Large intestine (tissue), 3 donors: ENCODE data around the gene TMEM43. TPM values are rescaled to one million over a fixed set of nuclear protein-coding genes. Genes with fewer than 3 reads are reported as not detected.

Experiments
- DNase-seq, 2 donors: peaks; one replicate each; pipeline versions ENCODE4 v3.0.0 to v3.0.0-alpha.2; 2013
- H3K27ac ChIP-seq: one replicate; pipeline ENCODE4 v1.5.1; 2013; ENCODE audit warnings: low read length
- H3K27me3 ChIP-seq: 2 replicates; pipeline ENCODE4 v1.6.1; 2013; ENCODE audit warnings: low read length; ENCODE audit not compliant: control insufficient read depth, insufficient read depth
- H3K36me3 ChIP-seq: 2 replicates; pipeline ENCODE4 v1.6.1; 2013; ENCODE audit warnings: low read length; ENCODE audit not compliant: control insufficient read depth, insufficient read depth
- H3K4me1 ChIP-seq: one replicate; pipeline ENCODE4 v1.6.1; 2013; ENCODE audit warnings: low read length; ENCODE audit not compliant: control insufficient read depth, insufficient read depth
- H3K4me3 ChIP-seq: one replicate; pipeline ENCODE4 v1.5.1; 2013; ENCODE audit warnings: low read length
- H3K9me3 ChIP-seq: one replicate; pipeline ENCODE4 v1.6.1; 2013; ENCODE audit warnings: mild to moderate bottlenecking, low read depth, low read length, moderate library complexity; ENCODE audit not compliant: control insufficient read depth
- WGBS: methylation state at CpG from one replicate; pipeline ENCODE4 v1.1.5; 2013; ENCODE audit warnings: low lambda C conversion rate; ENCODE audit not compliant: insufficient coverage; 5-methylcytosine and 5-hydroxymethylcytosine counted together
- polyA plus RNA-seq: library from polyadenylated mRNA; unstranded; fragments of 120-200 nt; gene quantifications from one replicate; pipeline ENCODE4 v1.2.1, GENCODE V29; 2013

The TMEM43 gene
- polyA plus RNA-seq, 1 donor: 39.4 TPM

GRCh38 chr3:14137445-14137844 is 12.6 kb downstream of the TMEM43 start:
- no peak overlapping the region for H3K27ac ChIP-seq

GRCh38 chr3:14138109-14138877 is 13.4 kb downstream of the TMEM43 start:
- Histone ChIP-seq H3K4me1 (peaks cover 5% of the 10 kb centered on the region), H3K27ac (no peak overlapping the region), H3K9me3 (no peaks in the 10 kb centered on the region), H3K4me3 (no peak overlapping the region), H3K36me3 (peaks cover 91% of the 10 kb centered on the region), H3K27me3 (no peaks in the 10 kb centered on the region)
- no CpG with 5 or more reads among the region's 16 CpGs for WGBS
- no peak for DNase-seq

More at GRCh38 chr3:14137445-14137844, 12.6 kb downstream of the TMEM43 start:
- WGBS: no CpG with 5 or more reads among the region's 3 CpGs
- Histone ChIP-seq H3K27me3 (no peaks in the 10 kb centered on the region), H3K4me3 (no peak overlapping the region), H3K9me3 (no peaks in the 10 kb centered on the region), H3K36me3 (peaks cover 89% of the 10 kb centered on the region), H3K4me1 (peaks cover 13% of the 10 kb centered on the region)
- no peak for DNase-seq

DNA sequence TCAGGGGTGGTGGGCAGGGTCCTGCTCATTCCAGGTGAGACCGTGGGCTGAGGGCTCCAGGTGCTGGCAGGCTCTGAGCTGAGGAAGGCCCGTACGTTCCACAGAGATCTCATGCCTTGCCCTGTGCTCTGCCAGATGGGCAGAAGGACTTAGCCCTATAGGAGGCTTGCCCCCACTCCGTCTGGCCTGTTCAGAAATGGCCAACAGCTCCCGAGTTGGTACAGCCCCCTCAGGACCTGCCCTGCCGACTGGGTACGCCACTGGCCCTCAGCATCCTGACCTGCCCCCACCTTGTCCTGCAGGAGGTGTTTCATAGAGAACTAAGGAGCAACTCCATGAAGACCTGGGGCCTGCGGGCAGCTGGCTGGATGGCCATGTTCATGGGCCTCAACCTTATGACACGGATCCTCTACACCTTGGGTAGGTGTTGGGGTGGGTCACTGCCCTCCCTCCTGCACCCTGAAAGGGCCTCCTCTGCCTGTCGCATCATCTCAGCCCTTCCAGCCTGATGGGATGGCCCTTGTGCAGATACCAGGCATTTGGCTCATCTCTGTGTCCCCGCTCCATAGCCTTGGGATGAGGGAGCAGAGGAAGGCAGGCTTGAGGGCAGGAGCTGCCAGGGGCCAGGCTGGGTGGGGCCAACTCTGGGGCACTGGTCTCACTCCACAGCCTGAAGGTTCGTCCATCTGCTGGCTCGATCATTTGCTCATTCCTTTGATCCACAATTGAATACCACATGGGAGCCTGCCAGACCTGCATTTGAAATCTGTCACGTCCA is 14.2 kb downstream of the TMEM43 start:
- Histone ChIP-seq H3K4me3 (no peak overlapping the region), H3K27me3 (no peaks in the 10 kb centered on the region), H3K36me3 (peaks cover 86% of the 10 kb centered on the region), H3K4me1 (peaks cover 5% of the 10 kb centered on the region), H3K27ac (no peak overlapping the region), H3K9me3 (no peaks in the 10 kb centered on the region)
- no CpG with 5 or more reads among the region's 14 CpGs for WGBS
- DNase-seq: no peak

DNA sequence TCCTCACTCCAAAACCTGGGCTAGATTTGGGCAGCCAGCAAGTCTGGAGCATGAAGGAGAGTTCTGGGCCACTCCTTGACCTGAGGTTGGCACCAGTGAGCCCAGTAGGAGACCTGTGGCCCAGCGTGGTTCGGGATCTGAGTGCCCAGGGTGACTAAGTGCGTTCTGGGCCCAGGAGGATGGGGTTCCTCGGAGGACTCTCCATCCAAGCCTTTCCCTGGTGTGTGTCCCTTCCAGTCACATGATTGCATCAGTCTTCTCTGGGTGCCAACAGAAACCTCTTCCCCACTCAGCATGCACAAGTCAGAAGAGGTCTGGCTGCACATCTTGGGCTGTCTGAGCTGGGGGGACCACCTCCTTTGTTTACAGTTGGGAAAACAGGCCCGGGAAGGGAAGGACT is 14.9 kb downstream of the TMEM43 start:
- no peaks in the 10 kb centered on the region for H3K27me3 ChIP-seq
- no CpG with 5 or more reads among the region's 5 CpGs for WGBS
- no peaks in the 10 kb centered on the region for H3K9me3 ChIP-seq
- peaks cover 79% of the 10 kb centered on the region for H3K36me3 ChIP-seq
- no peak overlapping the region for H3K27ac ChIP-seq
- no peak for DNase-seq
- H3K4me1 ChIP-seq: peaks cover 10% of the 10 kb centered on the region
- H3K4me3 ChIP-seq: no peak overlapping the region

GRCh38 chr3:14140668-14141067 is 15.8 kb downstream of the TMEM43 start:
- Histone ChIP-seq H3K27ac (no peak overlapping the region), H3K9me3 (no peaks in the 10 kb centered on the region), H3K4me3 (no peak overlapping the region), H3K36me3 (peaks cover 75% of the 10 kb centered on the region), H3K4me1 (peaks cover 19% of the 10 kb centered on the region), H3K27me3 (no peaks in the 10 kb centered on the region)
- DNase-seq: no peak
- WGBS: no CpG with 5 or more reads among the region's 2 CpGs

DNA sequence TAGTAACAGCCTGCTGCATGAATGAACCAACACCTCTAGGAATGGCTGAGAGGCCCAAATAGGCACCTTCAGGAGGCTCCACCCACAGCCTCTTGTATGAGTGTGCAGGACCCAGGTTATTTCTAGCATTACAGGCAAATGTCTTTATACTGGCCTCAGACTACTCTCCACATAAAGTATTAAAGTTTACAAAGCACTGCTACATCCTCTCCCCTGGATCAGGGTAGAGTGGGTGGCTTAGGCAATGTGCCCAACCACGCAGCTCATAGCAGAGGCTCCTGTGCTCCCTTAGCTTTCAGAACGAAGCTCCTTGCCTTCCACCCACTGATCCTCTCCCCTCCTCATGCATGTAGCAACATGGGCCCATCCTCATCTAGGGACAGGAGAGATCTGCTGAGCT is 16.3 kb downstream of the TMEM43 start:
- H3K27me3 ChIP-seq: no peaks in the 10 kb centered on the region
- DNase-seq: no peak
- H3K36me3 ChIP-seq: peaks cover 75% of the 10 kb centered on the region
- no peak overlapping the region for H3K27ac ChIP-seq
- H3K4me1 ChIP-seq: peaks cover 20% of the 10 kb centered on the region
- WGBS: no CpG with 5 or more reads among the region's 2 CpGs
- H3K4me3 ChIP-seq: no peak overlapping the region
- no peaks in the 10 kb centered on the region for H3K9me3 ChIP-seq

GRCh38 chr3:14141602-14142341 is 16.9 kb downstream of the TMEM43 start:
- Histone ChIP-seq H3K36me3 (peaks cover 78% of the 10 kb centered on the region), H3K9me3 (no peaks in the 10 kb centered on the region), H3K4me1 (peaks cover 21% of the 10 kb centered on the region), H3K27ac (no peak overlapping the region), H3K4me3 (no peak overlapping the region), H3K27me3 (no peaks in the 10 kb centered on the region)
- no CpG with 5 or more reads among the region's 19 CpGs for WGBS
- no peak for DNase-seq

- Histone ChIP-seq H3K9me3 (no peaks in the 10 kb centered on the region), H3K4me3 (no peak overlapping the region), H3K27ac (no peak overlapping the region), H3K27me3 (no peaks in the 10 kb centered on the region), H3K4me1 (peaks cover 30% of the 10 kb centered on the region), H3K36me3 (peaks cover 81% of the 10 kb centered on the region)
- no peak for DNase-seq
- no CpG with 5 or more reads among the region's 8 CpGs for WGBS
These were observed 17.9 kb downstream of the TMEM43 start for GRCh38 chr3:14142567-14143270.

- 89% methylated on average over 3 of the region's 7 CpGs for WGBS
- Histone ChIP-seq H3K27me3 (no peaks in the 10 kb centered on the region), H3K4me3 (no peak overlapping the region), H3K27ac (peak overlapping the region; percentile 87), H3K4me1 (peaks cover 30% of the 10 kb centered on the region), H3K36me3 (peaks cover 81% of the 10 kb centered on the region), H3K9me3 (no peaks in the 10 kb centered on the region)
- DNase-seq: peak in 1 of 2 donors; percentile 33
These were observed 18.7 kb downstream of the TMEM43 start for GRCh38 chr3:14143271-14144225.
